GM12892 (cell line): ENCODE data around the gene CEACAM16.

ENCODE experiments used
- POLR2A ChIP-seq: IDR thresholded peaks from 2 replicates; pipeline ENCODE4 v1.6.1; 2011; ENCODE audit warnings: low read depth, low read length, control low read depth
- TAF1 ChIP-seq: IDR thresholded peaks from 2 replicates; pipeline ENCODE4 v1.6.1; 2011; ENCODE audit warnings: low read depth, mild to moderate bottlenecking, control low read depth, low read length, borderline replicate concordance

- TF ChIP-seq TAF1: no peak
- no peak for TF ChIP-seq POLR2A
Observed at GRCh38 chr19:44745341-44745831, 46.4 kb downstream of the CEACAM16 start.
